A549 treated with CpdA at 1 μM for 4 hours (cell line): ENCODE data around the gene ZNF577. TPM values are rescaled to one million over a fixed set of nuclear protein-coding genes. Genes with fewer than 3 reads are reported as not detected.

Experiments
- total RNA-seq: library from RNA; stranded (reverse); fragments of 200-300 nt; extraction: Qiagen RNA extraction; gene quantifications from 5 replicates; pipeline ENCODE4 v1.2.3, GENCODE V29; 2022; ENCODE audit warnings: low read depth

Gene ZNF577
- total RNA-seq, result 0.06 to 0.15 TPM (median 0.09 TPM) in 4 of 5 replicates, not detected in the other

DNA sequence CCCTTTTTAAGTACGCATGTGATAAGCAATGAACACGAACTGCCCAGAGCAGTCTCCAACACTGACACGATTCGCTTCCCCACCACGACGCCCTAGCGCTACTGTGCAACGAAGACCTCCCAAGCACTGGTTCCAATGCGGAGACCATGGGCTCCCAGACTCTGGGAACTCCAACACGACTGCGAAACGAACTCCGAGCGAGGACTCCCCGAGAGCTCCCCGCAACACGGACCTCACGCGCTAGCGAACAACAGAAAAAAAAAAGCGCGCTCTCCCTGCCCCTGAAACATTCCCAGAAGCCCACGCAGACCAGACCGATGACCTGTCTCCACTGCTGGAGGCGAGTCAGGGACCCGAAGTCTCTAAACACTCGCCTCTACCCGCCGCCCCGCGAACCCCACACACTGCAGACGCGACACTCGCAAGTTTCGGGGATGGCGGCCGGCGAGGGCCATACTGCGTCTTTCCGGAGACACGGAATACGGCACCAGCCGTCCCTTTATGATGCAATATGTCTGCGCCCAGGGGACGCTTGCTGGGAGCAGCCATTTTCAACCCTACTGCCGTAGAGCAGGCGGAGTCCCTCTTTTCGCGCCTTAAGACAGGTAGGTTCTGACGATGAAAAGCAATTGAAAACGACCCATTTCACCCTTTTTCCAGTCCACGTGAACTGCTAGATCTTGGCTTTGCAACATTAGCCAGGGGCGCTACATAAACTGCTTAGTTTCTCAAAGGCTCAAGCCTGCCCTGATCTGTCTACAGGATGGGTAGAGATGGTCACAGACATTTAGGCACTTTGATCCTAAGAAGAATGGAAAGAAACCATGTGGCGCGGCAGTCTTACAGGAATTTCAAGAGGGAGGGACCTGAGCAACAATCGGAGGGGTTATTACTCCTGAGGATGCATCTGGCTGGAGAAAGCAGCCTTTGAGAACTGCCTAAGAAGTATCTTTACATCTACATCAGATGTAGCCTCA lies at the start of gene ZNF577:
Gene ZNF577 (minus strand): TSS at position 430 of the 977 bp plus-strand sequence. CDS start 7,569 bp downstream, outside the sequence.

DNA sequence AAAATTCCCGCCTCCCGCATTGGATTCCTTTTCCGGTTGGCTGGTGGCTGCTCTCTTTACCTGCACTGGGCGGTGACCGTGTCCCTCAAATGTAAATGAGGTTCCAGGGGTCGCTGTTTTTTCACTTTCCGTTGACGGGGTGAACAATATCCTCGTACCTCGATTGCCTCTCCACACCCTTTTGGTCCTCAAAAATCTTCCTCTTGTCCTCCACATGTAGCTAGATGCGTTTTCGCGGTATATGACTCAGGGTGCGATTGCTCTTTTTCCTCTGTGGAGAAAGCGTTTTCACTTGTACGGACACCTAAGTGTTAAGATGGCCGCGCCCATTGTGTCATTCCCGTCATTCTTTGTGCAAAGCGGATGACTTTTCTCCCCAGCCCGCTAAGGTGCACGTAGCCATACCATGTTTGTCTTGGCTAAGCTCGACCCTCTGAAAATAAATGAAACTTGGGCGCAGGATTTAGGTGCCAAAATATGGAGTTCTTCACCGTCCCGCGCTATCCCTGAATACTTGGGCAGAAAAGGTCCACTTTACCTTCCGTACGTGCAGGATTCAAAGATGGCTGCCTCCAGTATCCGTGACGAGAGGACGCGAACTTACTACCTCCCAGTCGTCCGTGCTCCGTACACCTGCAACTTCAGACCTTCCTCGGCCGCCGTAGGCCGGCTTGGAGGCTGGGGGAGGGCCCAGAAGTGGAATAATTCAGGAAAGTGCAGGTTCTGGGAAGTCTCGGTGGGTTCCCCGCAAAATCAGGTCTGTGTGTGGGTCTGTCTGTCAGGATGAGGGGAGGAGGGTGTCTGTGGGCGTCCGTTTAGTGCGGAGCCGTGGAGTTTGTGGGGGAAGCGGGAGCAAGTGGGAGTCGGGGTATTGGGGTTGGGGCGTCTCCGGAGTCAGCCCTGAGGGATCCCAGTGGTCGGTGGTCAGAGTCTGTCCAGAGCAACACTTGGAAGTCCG lies 39.3 kb upstream of the ZNF577 start, which contains the start of gene ZNF613:
Gene ZNF613 (plus strand): TSS at position 689 of the 958 bp plus-strand sequence. CDS start 8,749 bp downstream, outside the sequence.

DNA sequence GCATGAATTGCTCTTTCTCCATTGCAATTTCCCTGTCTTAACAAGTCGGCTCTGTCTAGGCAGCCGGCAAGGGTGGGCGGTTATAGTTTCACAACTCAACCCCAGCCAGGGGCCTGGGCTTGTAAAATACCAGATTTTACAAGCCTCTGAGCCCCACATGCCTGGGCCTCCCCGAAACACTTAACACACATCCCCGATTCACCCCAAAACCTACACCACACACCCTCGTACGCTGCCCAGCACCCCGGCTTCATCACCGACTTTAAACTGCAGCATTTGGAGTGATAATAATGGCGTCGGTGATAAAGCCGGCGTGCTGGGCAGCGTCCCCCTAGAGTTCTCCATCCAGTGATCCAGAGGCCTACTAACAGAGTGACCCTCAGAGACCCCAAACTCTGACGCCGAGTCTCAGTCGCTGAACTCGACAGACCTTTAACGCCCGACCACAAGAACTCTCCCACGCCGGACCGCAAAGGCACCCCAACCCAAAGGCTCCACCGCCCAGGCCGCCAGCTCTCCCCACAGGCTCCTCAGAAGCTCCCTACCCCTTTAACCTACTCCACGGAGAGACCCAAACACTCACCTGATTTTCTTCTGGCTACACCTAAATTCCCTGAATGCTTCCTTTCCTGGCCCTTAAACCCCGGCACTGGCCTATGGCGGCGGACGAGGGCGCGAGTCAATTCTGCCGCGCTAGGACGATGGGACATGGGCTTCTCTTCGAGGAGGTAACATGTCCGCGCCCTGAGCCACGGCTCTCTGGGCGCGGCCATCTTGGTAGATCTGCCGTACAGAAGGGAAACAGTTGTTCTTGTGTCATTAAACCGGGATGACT lies 16.8 kb upstream of the ZNF577 start, which contains the start of gene ZNF649:
Gene ZNF649 (minus strand): TSS at position 687 of the 835 bp plus-strand sequence. CDS start 4,910 bp downstream, outside the sequence.

Other genes with a start within 250 kb of the ZNF577 start
- gene SIGLEC14, start 241.1 kb downstream of the ZNF577 start, total RNA-seq, result 0.03 to 0.20 TPM in 2 of 5 replicates, not detected in the others
- gene SPACA6, start 194.6 kb downstream of the ZNF577 start, total RNA-seq, result 7.8 to 17.5 TPM (median 11.3 TPM) in 5 replicates
- gene HAS1, start 164.0 kb downstream of the ZNF577 start, total RNA-seq, result not detected in 5 replicates
- gene FPR1, start 136.1 kb downstream of the ZNF577 start, total RNA-seq, result 0.10 TPM in 1 of 5 replicates, not detected in the others
- gene FPR2, start 126.8 kb downstream of the ZNF577 start, total RNA-seq, result not detected in 5 replicates
- not detected in 5 replicates for gene FPR3, start 92.8 kb downstream of the ZNF577 start, total RNA-seq
- gene ZNF649, start 17.1 kb upstream of the ZNF577 start, total RNA-seq, result 0.13 to 0.45 TPM (median 0.20 TPM) in 5 replicates
- gene ZNF613, start 39.5 kb upstream of the ZNF577 start, total RNA-seq, result 0.89 to 1.4 TPM (median 1.0 TPM) in 5 replicates
- 3.4 to 5.2 TPM (median 4.7 TPM) in 5 replicates for gene ZNF350, start 98.9 kb upstream of the ZNF577 start, total RNA-seq
- 3.1 to 4.6 TPM (median 4.1 TPM) in 5 replicates for gene ZNF615, start 120.3 kb upstream of the ZNF577 start, total RNA-seq
- 3.0 to 4.3 TPM (median 3.4 TPM) in 5 replicates for gene ZNF614, start 140.4 kb upstream of the ZNF577 start, total RNA-seq
- 1.5 to 1.8 TPM (median 1.7 TPM) in 5 replicates for gene ZNF432, start 160.9 kb upstream of the ZNF577 start, total RNA-seq
- gene ZNF841, start 207.8 kb upstream of the ZNF577 start, total RNA-seq, result 2.0 to 2.5 TPM (median 2.4 TPM) in 5 replicates